ENCODE data around the gene UGT1A10.
"Not testable (repeated sequence)": the region's sequence is repeated elsewhere in the genome, so short reads cannot be mapped to it uniquely, and the experiment has no call there.

Gene UGT1A10

GRCh38 chr2:233636306-233636705, at the start of gene UGT1A10:
Gene UGT1A10 (plus strand): TSS chr2:233636448. CDS start chr2:233636523, 75 bp downstream.
- DNase-seq: not testable (repeated sequence)

GRCh38 chr2:233588400-233588799, 47.8 kb upstream of the UGT1A10 start:
- DNase-seq: no peak

GRCh38 chr2:233592706-233593105, 43.5 kb upstream of the UGT1A10 start:
- DNase-seq: not testable (repeated sequence)

- no peak for DNase-seq
Measured at GRCh38 chr2:233593201-233593600, 43.0 kb upstream of the UGT1A10 start.

GRCh38 chr2:233597522-233597921, 38.7 kb upstream of the UGT1A10 start:
- DNase-seq: no peak

GRCh38 chr2:233598952-233599351, 37.3 kb upstream of the UGT1A10 start:
- DNase-seq: no peak

GRCh38 chr2:233600386-233600785, 35.9 kb upstream of the UGT1A10 start:
- DNase-seq: no peak

- DNase-seq: no peak
Measured at GRCh38 chr2:233602076-233602475, 34.2 kb upstream of the UGT1A10 start.

GRCh38 chr2:233603520-233603919, 32.7 kb upstream of the UGT1A10 start:
- no peak for DNase-seq

- DNase-seq: no peak
Measured at GRCh38 chr2:233604826-233605225, 31.4 kb upstream of the UGT1A10 start.

- no peak for DNase-seq
Measured at GRCh38 chr2:233605680-233606079, 30.6 kb upstream of the UGT1A10 start.

GRCh38 chr2:233611284-233611683, 25.0 kb upstream of the UGT1A10 start:
- DNase-seq: no peak

- not testable (repeated sequence) for DNase-seq
Measured at GRCh38 chr2:233617476-233617875, 18.8 kb upstream of the UGT1A10 start, which contains the start of gene UGT1A8. Gene UGT1A8 (plus strand): TSS chr2:233617633. CDS start chr2:233617708, 75 bp downstream.

- no peak for DNase-seq
Measured at GRCh38 chr2:233620204-233620603, 16.0 kb upstream of the UGT1A10 start.

- not testable (repeated sequence) for DNase-seq
Measured at GRCh38 chr2:233621863-233622262, 14.4 kb upstream of the UGT1A10 start.

- DNase-seq: no peak
Measured at GRCh38 chr2:233627331-233628025, 8.8 kb upstream of the UGT1A10 start.

GRCh38 chr2:233638836-233639235, 2.6 kb downstream of the UGT1A10 start:
- no peak for DNase-seq

GRCh38 chr2:233639860-233640259, 3.6 kb downstream of the UGT1A10 start:
- no peak for DNase-seq

- DNase-seq: no peak
Measured at GRCh38 chr2:233643128-233643527, 6.9 kb downstream of the UGT1A10 start.

- not testable (repeated sequence) for DNase-seq
Measured at GRCh38 chr2:233646033-233646432, 9.8 kb downstream of the UGT1A10 start.

GRCh38 chr2:233650981-233651380, 14.7 kb downstream of the UGT1A10 start:
- no peak for DNase-seq

GRCh38 chr2:233651430-233651829, 15.2 kb downstream of the UGT1A10 start:
- no peak for DNase-seq

- DNase-seq: no peak
Measured at GRCh38 chr2:233654501-233654900, 18.3 kb downstream of the UGT1A10 start.

GRCh38 chr2:233655043-233655442, 18.8 kb downstream of the UGT1A10 start:
- DNase-seq: no peak

GRCh38 chr2:233655943-233656342, 19.7 kb downstream of the UGT1A10 start:
- DNase-seq: not testable (repeated sequence)
